DND-41 (cell line): ENCODE results near the gene LRRC8D.

Source experiments
- EZH2 ChIP-seq: IDR thresholded peaks from 3 replicates; pipeline ENCODE4 v1.6.1; 2012; ENCODE audit warnings: borderline replicate concordance, low read depth, mild to moderate bottlenecking, moderate library complexity, low read length, inconsistent platforms; ENCODE audit not compliant: severe bottlenecking
- TF ChIP-seq, protein P1 (sequence below): IDR thresholded peaks from 2 replicates; pipeline ENCODE4 v1.5.1; 2012; ENCODE audit warnings: borderline replicate concordance, low read length, moderate library complexity, mild to moderate bottlenecking; ENCODE audit not compliant: poor library complexity, severe bottlenecking; ENCODE audit errors: extremely low read depth

DNA sequence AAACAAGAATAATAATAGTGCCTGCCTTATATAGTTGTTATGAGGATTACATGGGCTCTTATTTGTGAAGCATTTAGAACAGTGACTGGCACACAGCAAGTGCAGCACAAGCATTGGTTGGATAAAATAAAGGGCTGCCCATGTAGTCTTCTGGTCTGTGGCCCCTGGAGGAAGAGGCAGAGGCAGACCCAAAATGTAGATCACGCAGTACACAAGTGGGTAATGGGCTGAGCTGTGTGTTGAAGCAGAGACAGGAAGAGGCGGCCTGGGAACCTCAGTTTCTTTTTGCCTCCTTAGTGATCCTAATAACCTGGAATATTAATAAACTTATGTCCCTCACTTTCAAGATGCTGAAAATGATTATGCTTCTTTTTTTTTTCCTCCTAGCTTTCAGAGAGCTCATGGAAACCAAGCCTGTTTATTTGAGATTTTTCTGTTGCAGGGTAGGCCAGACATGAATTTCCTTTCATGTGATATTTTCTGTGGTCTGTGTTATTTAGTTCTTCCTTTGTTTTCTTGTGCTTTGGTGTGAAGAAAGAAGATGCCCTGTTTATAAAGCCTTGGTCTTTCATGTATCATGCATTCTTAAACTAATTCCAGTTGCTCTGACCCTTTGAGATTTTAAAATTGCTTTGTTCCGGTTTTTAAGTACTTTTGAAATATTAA, 42.5 kb downstream of the LRRC8D start:
- TF ChIP-seq, protein P1, sequence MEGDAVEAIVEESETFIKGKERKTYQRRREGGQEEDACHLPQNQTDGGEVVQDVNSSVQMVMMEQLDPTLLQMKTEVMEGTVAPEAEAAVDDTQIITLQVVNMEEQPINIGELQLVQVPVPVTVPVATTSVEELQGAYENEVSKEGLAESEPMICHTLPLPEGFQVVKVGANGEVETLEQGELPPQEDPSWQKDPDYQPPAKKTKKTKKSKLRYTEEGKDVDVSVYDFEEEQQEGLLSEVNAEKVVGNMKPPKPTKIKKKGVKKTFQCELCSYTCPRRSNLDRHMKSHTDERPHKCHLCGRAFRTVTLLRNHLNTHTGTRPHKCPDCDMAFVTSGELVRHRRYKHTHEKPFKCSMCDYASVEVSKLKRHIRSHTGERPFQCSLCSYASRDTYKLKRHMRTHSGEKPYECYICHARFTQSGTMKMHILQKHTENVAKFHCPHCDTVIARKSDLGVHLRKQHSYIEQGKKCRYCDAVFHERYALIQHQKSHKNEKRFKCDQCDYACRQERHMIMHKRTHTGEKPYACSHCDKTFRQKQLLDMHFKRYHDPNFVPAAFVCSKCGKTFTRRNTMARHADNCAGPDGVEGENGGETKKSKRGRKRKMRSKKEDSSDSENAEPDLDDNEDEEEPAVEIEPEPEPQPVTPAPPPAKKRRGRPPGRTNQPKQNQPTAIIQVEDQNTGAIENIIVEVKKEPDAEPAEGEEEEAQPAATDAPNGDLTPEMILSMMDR = no peak
- TF ChIP-seq EZH2 = no peak
